Skin epidermis (tissue), 12 donors: ENCODE results near the gene ARID5B.

ENCODE experiments used
- H3K27ac ChIP-seq, 21 experiments: fragments of 200-600 bp; sonication (generic) in 11 of 21; one replicate each; pipeline ENCODE4 v1.5.0; 2020; ENCODE audit warnings: mild to moderate bottlenecking in 3 of 21, inconsistent platforms in 2 of 21, moderate library complexity in 2 of 21
- H3K4me3 ChIP-seq, 7 experiments: fragments of 200-600 bp; sonication (generic) in 2 of 7; one replicate each; pipeline ENCODE4 v1.5.0; 2020; ENCODE audit warnings: inconsistent platforms in 2 of 7, mild to moderate bottlenecking in 2 of 7, moderate library complexity in 1 of 7

The ARID5B gene

GRCh38 chr10:62052276-62052675 lies 150.8 kb downstream of the ARID5B start:
- H3K4me3 ChIP-seq = peak overlapping the region in 1 of 7 experiments; percentile 52
- H3K27ac ChIP-seq = peak overlapping the region in 13 of 21 experiments; percentile 0 to 98 (median 88)

- Histone ChIP-seq H3K4me3 (peak overlapping the region in 1 of 7 experiments; percentile 3), H3K27ac (peak overlapping the region in 15 of 21 experiments; percentile 44 to 97 (median 76))
Measured at GRCh38 chr10:62053860-62054259, 152.4 kb downstream of the ARID5B start.

DNA sequence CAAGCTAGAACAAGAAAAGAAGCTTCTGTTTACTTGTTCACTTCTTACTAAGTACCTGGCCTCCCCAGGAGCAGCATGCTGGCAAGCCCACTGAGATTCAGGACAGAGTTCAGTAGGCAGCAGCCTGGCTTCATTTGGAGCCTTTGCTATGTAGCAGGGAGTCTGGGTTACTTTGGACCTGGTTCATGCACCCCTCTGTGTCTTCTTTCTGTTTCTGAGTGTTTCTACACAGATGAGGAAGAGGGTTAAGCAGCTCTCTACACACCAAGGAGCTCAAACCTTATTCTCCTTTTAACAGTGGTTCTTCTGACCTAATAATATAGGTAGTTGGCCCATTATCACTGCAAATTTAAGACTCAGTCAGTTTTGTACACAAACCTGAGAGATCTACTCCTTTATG lies 152.9 kb downstream of the ARID5B start:
- Histone ChIP-seq H3K4me3 (peak overlapping the region in 1 of 7 experiments; percentile 3), H3K27ac (peak overlapping the region in 18 of 21 experiments; percentile 39 to 97 (median 74))

- Histone ChIP-seq H3K4me3 (peak overlapping the region in 1 of 7 experiments; percentile 3), H3K27ac (peak overlapping the region in 18 of 21 experiments; percentile 39 to 97 (median 74))
Measured at GRCh38 chr10:62054830-62055229, 153.3 kb downstream of the ARID5B start.

- Histone ChIP-seq H3K4me3 (no peak overlapping the region), H3K27ac (peak overlapping the region in 16 of 21 experiments; percentile 44 to 97 (median 75))
Measured at GRCh38 chr10:62056219-62056618, 154.7 kb downstream of the ARID5B start.

GRCh38 chr10:62056698-62057097 lies 155.2 kb downstream of the ARID5B start:
- Histone ChIP-seq H3K27ac (peak overlapping the region in 19 of 21 experiments; percentile 4 to 97 (median 74)), H3K4me3 (peak overlapping the region in 1 of 7 experiments; percentile 2)

DNA sequence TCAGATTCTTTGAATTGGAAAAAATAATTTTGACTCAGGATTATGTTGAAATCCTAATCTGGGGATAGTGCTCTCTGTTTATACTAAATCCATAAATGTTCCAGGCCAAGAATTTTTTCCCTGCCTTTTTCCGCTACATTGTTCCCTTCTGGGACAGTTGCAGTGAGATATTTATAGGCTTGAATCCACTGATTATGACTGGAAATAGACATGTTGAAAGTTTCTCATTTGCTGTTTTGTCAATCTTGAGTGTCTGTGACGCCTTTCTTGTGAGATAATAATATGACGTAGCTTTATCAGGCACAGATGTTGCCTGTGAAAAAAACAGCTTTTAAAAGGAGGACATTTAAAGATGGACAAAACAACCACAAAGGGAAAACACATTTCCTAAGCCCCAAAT lies 155.9 kb downstream of the ARID5B start:
- Histone ChIP-seq H3K27ac (peak overlapping the region in 18 of 21 experiments; percentile 4 to 97 (median 74)), H3K4me3 (peak overlapping the region in 1 of 7 experiments; percentile 2)

- Histone ChIP-seq H3K4me3 (no peak overlapping the region), H3K27ac (peak overlapping the region in 16 of 21 experiments; percentile 19 to 96 (median 66))
Measured at GRCh38 chr10:62057850-62058249, 156.4 kb downstream of the ARID5B start.

DNA sequence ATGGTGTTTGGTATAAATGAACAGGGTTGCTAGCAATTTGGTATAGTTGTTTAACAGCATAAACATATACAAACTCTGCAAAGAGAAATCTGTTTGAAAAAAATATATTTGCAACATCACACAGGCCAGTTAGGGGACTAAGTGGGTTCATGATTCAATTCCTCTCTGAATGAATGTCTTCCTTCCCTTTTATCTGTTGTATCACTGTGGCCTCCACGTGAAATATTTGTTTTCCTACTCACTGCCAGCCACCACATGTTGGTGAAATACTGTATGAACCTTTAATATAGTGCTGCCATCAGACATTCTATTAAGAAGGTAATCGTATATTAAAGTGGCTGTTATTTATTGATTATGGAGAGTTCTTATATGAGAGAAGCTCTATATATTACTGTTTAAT lies 157.0 kb downstream of the ARID5B start:
- Histone ChIP-seq H3K4me3 (no peak overlapping the region), H3K27ac (peak overlapping the region in 17 of 21 experiments; percentile 19 to 96 (median 59))

- Histone ChIP-seq H3K27ac (peak overlapping the region in 16 of 21 experiments; percentile 5 to 96 (median 51)), H3K4me3 (no peak overlapping the region)
Measured at GRCh38 chr10:62058896-62059216, 157.4 kb downstream of the ARID5B start.

- peak overlapping the region in 17 of 21 experiments; percentile 5 to 96 (median 44) for H3K27ac ChIP-seq
- H3K4me3 ChIP-seq = no peak overlapping the region
Measured at GRCh38 chr10:62059217-62059920, 157.9 kb downstream of the ARID5B start.

- Histone ChIP-seq H3K4me3 (no peak overlapping the region), H3K27ac (peak overlapping the region in 11 of 21 experiments; percentile 4 to 68 (median 44))
Measured at GRCh38 chr10:62062028-62062427, 160.5 kb downstream of the ARID5B start.

GRCh38 chr10:62062752-62063512 lies 161.4 kb downstream of the ARID5B start:
- peak overlapping the region in 10 of 21 experiments; percentile 4 to 78 (median 43) for H3K27ac ChIP-seq

DNA sequence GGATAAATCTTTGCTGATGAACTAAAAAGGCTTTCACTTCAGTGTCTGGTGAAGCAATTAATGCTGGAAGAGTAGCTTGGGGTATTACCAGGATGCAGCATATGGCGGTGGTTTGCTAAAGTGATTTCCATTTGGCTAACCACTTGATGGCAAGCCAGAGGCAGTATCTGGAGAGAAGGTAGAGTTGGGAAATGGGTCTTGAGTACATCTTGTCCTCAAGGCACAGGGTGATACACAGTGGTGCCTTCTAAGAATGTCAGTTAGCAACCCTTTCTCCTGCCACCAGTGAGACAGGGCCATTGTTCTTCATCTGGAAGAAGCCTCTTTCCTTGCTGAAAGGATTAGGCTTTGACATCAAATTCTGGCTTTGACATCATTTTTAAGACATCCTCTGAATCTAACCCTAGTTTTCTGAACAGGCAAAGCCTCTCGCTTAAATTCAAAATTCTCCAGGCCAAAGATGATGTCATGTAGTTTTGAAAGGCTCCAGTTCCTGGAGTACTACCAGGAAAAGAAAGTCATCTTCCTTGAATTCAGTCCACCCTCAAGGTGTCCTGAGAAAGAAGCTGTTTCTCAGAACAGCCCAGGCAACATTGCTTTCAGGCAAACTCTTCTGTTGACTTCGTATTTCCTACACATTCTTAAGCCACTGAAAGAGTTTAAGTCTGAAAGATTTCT lies 162.4 kb downstream of the ARID5B start:
- Histone ChIP-seq H3K27ac (peak overlapping the region in 12 of 21 experiments; percentile 2 to 78 (median 47)), H3K4me3 (no peak overlapping the region)

More at GRCh38 chr10:62062752-62063512, 161.4 kb downstream of the ARID5B start:
- no peak overlapping the region for H3K4me3 ChIP-seq

GRCh38 chr10:62067560-62067959 lies 166.1 kb downstream of the ARID5B start:
- Histone ChIP-seq H3K4me3 (no peak overlapping the region), H3K27ac (peak overlapping the region in 5 of 21 experiments; percentile 12 to 48 (median 35))

- Histone ChIP-seq H3K4me3 (no peak overlapping the region), H3K27ac (peak overlapping the region in 4 of 21 experiments; percentile 8 to 17 (median 8))
Measured at GRCh38 chr10:62068464-62068863, 167.0 kb downstream of the ARID5B start.

DNA sequence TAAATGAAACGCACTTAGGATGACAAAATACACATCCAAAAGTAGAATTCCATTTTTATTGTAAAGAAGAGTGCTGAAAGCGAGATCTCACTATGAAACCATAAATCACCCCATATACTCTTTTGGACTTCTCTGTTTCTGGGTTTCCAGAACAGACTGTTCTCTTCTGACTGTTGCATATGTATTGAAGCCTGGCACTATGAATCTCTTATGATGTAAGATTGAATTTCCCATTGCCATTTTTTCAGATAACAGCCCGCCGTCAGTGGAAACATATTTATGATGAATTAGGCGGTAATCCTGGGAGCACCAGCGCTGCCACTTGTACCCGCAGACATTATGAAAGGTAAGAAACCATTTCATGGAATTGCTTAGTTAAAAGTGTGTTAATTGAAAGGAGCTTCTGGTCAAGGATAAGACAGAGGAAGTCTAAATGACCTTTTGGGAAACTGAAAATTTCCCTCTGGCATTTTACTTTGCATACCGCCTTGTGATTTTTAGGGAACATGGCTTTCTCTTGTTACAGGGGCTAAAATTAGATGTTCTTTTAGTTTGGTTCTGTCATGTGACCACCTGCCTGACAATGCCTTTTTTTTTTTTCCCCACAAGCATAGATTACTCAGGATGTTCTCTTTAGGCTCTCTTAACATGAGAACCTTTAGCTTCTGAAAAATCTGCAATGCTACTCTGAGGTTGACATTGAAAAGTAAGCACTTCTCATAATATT lies 168.1 kb downstream of the ARID5B start:
- Histone ChIP-seq H3K4me3 (no peak overlapping the region), H3K27ac (peak overlapping the region in 10 of 21 experiments; percentile 4 to 39 (median 13))

DNA sequence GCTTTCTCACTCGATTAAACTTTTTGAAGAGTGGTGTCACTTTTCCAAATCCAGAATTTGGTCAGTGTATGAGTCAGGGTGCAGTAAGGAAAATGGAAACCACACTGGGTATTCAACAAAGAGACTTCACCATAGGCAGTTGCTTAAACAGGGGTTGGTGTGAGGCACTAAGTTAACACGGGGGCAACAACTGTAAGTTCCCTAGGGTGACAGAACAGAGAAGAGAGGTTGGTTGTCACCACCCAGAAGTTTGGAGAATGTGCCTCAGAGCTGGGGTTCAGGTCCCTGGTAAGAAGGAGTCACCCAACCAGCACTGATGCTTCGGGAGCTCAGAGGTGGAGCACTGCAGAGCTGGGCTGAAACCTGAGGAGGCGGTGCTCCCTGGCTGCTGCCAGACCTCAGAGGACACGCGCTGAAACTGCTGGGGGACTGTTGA lies 170.4 kb downstream of the ARID5B start:
- no peak overlapping the region for H3K4me3 ChIP-seq
- H3K27ac ChIP-seq = peak overlapping the region in 4 of 21 experiments; percentile 3 to 64 (median 4)

GRCh38 chr10:62072901-62073300 lies 171.4 kb downstream of the ARID5B start:
- Histone ChIP-seq H3K4me3 (no peak overlapping the region), H3K27ac (peak overlapping the region in 4 of 21 experiments; percentile 3 to 64 (median 18))
